Gastroesophageal sphincter (tissue), 3 donors: ENCODE measurements around the gene RYR3.

Experiments used
- CTCF ChIP-seq, 4 experiments: fragments of 200-600 bp in 2 of 4; fragments of 450-650 bp in 2 of 4; sonication (generic) in 1 of 4; IDR thresholded peaks; one replicate each; pipeline ENCODE4 v1.5.1; 2017 to 2019; ENCODE audit warnings: antibody characterized with exemption in 4 of 4, mild to moderate bottlenecking in 2 of 4, moderate library complexity in 2 of 4
- EP300 ChIP-seq: sonication (generic); formaldehyde crosslinking; IDR thresholded peaks from one replicate; pipeline ENCODE4 v1.6.1; 2017; ENCODE audit warnings: antibody characterized with exemption, mild to moderate bottlenecking
- POLR2A ChIP-seq, 2 donors: fragments of 450-650 bp; IDR thresholded peaks; one replicate each; pipeline ENCODE4 v1.6.1; 2017; ENCODE audit warnings: antibody characterized with exemption in 2 of 2, mild to moderate bottlenecking in 2 of 2, moderate library complexity in 1 of 2
- POLR2AphosphoS5 ChIP-seq: sonication (generic); formaldehyde crosslinking; IDR thresholded peaks from one replicate; pipeline ENCODE4 v1.6.1; 2017; ENCODE audit warnings: antibody characterized with exemption

GRCh38 chr15:33503681-33504080, 192.9 kb downstream of the RYR3 start:
- no peak for TF ChIP-seq CTCF (IDR thresholded peaks at IDR 0.05)
- no peak for TF ChIP-seq POLR2AphosphoS5
- TF ChIP-seq POLR2A (IDR thresholded peaks at IDR 0.05) = no peak
- TF ChIP-seq EP300 = no peak
